Subcutaneous adipose tissue (tissue), 4 donors: ENCODE results near the gene RRP1B. TPM values are rescaled to one million over a fixed set of nuclear protein-coding genes. Genes with fewer than 3 reads are reported as not detected.

Experiments
- total RNA-seq, 4 donors: library from RNA; depleted of rRNA; stranded (reverse); fragments of >200 nt; gene quantifications; one replicate each; pipeline ENCODE4 v1.1.0, GENCODE V29; 2016
- TF ChIP-seq, protein P1 (sequence below): fragments of 450-650 bp; IDR thresholded peaks from one replicate; pipeline ENCODE4 v1.5.1; 2016; ENCODE audit warnings: low read depth, mild to moderate bottlenecking, control low read depth, antibody characterized with exemption, moderate library complexity

The RRP1B gene
- total RNA-seq, 4 donors from 2014 or later = 14.8 to 20.2 (median 17.2) TPM

DNA sequence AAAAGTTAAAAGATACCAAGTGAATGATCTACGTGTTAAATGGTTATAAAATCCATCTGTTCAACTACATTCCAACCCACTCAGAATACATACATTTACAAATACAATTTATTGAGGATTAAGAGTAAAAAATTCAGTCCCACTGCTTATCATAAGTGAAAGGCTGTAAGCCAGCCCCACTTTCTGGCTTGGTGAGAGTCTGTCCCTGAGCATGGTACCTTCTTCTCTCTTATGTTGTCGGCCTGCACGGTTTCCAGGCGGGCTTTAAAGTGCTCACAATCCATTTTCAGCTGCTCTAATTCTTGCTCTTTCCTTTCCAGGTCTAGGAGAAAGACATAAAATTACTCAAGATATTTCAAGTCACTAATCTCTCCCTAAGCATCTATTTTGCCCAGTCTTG is 15.3 kb upstream of the RRP1B start:
- TF ChIP-seq, protein P1, sequence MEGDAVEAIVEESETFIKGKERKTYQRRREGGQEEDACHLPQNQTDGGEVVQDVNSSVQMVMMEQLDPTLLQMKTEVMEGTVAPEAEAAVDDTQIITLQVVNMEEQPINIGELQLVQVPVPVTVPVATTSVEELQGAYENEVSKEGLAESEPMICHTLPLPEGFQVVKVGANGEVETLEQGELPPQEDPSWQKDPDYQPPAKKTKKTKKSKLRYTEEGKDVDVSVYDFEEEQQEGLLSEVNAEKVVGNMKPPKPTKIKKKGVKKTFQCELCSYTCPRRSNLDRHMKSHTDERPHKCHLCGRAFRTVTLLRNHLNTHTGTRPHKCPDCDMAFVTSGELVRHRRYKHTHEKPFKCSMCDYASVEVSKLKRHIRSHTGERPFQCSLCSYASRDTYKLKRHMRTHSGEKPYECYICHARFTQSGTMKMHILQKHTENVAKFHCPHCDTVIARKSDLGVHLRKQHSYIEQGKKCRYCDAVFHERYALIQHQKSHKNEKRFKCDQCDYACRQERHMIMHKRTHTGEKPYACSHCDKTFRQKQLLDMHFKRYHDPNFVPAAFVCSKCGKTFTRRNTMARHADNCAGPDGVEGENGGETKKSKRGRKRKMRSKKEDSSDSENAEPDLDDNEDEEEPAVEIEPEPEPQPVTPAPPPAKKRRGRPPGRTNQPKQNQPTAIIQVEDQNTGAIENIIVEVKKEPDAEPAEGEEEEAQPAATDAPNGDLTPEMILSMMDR = no peak

DNA sequence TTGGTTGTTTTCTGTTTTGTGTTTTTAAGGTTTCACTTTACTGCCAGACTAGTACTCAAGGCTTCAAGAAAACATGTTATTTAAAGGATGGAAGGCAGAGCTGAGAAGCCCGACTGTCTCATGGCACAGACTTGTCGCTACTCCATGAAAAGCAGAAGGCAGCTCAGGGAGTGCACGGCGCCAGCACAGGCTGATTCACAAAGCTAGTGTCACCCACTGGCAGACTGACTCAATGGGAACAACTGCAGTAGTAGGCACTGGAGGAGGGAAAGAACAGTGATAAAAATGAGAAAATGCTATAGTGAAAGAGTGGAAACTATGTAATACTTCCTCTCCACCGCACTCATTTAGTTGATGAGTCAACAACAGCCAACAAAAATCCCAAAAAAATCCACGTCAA is 14.8 kb upstream of the RRP1B start:
- TF ChIP-seq, protein P1 = no peak

DNA sequence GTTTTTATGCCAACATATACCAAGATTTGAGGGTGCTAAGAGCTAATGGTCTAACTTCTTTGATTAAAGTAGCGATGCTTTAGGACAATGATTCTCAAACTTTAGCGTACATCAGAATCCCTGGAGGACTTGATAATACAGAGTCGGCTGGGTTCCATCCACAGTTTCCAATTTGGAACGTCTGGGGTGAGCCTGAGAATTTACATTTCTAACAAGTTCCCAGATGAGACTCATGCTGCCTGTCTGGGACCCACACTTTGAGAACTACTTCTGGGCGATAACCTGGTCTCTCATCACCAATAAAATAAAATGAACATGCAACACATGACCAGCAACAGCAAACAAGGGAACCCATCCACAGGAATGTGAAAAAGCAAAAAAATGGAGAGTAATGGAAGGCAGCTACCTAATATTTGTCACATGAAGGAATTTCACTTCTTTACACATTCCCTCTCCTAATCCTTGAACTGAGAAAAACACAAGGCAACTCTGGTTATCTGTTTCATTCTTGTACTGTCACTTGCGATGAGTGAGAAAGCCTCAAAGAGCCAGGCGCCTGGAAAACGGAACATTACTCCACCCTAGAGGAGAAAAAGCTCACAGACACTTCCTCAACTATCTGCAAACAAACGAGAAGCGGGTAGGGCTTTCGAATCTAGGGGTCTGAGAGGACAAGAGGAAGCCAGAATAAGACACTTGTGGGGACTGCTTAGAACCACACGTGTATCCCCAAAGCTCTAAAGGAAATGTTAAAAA is 14.0 kb upstream of the RRP1B start:
- TF ChIP-seq, protein P1 = no peak

DNA sequence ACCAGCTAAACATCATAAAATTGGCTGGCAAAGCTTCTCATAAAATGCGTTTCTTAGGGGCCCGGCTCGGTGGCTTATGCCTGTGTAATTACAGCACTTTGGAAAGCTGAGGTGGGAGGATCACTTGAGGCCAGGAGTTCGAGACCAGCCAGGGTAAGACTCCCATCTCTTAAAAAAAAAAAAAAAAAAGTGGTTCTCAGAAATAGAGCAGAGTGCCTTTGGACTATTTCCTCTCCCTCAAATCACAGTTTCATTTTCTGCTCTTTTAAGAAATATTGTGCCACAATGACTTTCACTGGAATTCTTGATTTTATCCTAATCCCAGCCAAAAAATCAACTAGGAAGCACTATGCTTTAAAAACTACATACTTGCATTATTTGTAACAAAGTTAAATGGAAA is 13.4 kb upstream of the RRP1B start:
- TF ChIP-seq, protein P1 = no peak

DNA sequence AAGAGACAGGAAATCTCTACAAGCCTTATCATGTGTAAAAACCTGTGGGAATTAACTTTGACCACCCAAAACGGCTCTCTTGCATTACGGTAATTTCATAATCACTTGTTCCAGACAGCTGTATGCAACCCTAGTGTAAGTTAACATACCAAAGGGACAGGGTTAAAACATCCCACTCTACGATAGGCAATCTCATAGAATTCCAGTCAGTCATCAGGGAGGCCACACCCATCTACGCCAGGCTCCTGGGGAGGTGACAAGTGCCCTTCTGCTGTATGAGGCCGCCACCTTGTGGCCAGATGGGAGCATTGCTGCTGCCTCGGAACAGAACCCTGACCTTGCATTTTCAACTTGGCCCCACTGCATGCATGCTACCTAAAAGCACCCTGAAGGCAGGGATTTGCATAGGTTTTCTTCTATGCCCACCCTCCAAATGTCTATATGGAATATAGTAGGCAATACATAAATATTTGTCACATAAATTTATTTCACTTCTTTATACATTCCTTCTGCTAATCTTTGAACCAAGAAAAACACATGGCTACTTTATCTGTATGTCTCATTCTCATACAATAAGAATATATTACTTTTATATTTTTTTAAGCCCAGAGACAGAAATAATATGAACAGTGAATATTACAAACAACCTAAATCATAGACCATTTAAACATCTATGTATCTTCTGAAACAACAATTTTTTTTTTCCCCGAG is 12.7 kb upstream of the RRP1B start:
- TF ChIP-seq, protein P1 = no peak

DNA sequence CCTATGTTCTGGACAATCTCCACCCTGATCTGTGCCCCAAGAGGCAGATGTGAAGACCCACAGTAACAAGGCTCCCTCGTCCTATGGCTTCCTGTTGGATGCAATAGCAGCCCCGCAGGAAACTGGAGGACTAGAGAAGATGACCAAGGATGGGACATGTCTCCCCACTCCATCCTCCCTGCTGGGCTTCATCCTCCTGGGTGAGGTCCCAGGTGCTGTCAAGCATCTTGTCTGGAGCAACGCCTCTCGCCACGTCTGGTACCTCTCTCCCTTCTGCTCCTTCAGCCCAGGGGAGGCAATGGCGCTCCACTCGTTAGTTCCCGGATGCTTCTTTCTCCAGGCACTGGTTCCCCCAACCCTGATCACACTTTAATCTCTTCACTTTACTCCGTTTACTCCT is 11.2 kb upstream of the RRP1B start:
- TF ChIP-seq, protein P1 = no peak

DNA sequence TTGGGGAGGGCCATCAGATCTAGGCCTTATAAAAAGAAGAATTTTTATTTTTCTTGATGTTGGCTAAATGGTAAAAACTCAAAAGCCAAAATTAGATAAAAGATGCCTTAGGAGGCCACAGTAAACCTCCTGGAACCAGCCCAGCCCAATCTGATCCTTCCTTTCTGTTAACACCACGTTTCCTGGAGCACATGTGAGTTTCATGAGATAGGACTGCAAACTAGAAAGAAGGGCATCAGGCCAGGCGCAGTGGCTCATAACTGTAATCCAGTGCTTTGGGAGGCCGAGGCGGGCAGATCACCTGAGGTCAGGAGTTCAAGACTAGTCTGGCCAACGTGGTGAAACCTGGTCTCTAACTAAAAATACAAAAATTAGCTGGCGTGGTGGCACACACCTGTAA is 6.7 kb upstream of the RRP1B start:
- TF ChIP-seq, protein P1 = no peak
